Ascending aorta (tissue), 2 donors: ENCODE results near the gene KAT2A. TPM values are rescaled to one million over a fixed set of nuclear protein-coding genes. Genes with fewer than 3 reads are reported as not detected.
A peak's percentile ranks its signal among the peaks of the same experiment; 100 is the strongest.

ENCODE experiments used
- DNase-seq, 2 donors: peaks; one replicate each; pipeline ENCODE4 v3.0.0-alpha.2; 2019; ENCODE audit warnings: low spot score in 2 of 2
- H3K27ac ChIP-seq, 2 donors: fragments of 200-600 bp; sonication (generic); one replicate each; pipeline ENCODE4 v1.5.1; 2016 to 2017; ENCODE audit warnings: mild to moderate bottlenecking in 1 of 2
- H3K27me3 ChIP-seq: fragments of 200-600 bp; sonication (generic); one replicate; pipeline ENCODE4 v1.5.1; 2017
- H3K36me3 ChIP-seq, 2 donors: fragments of 200-600 bp; sonication (generic); one replicate each; pipeline ENCODE4 v1.5.1; 2016
- H3K4me1 ChIP-seq, 2 donors: fragments of 200-600 bp; sonication (generic); one replicate each; pipeline ENCODE4 v1.5.1; 2016 to 2017; ENCODE audit warnings: mild to moderate bottlenecking in 1 of 2
- H3K4me3 ChIP-seq, 2 donors: fragments of 200-600 bp; sonication (generic); one replicate each; pipeline ENCODE4 v1.5.1; 2016 to 2017; ENCODE audit warnings: mild to moderate bottlenecking in 1 of 2
- H3K9me3 ChIP-seq, 2 donors: fragments of 200-600 bp; sonication (generic); one replicate each; pipeline ENCODE4 v1.5.1; 2016
- CTCF ChIP-seq, 3 experiments: fragments of 200-600 bp in 2 of 3; fragments of 450-650 bp in 1 of 3; sonication (generic) in 2 of 3; IDR thresholded peaks; one replicate each; pipeline ENCODE4 v1.5.1; 2016 to 2019; ENCODE audit warnings: antibody characterized with exemption in 3 of 3, mild to moderate bottlenecking in 1 of 3, moderate library complexity in 1 of 3
- intact Hi-C: fragments of 100-400 bp; cut with DNase I; formaldehyde crosslinking; loops from one replicate; pipeline ENCODE4 v1.15.1; 2023
- total RNA-seq: library from RNA; depleted of rRNA; stranded (reverse); fragments of >200 nt; gene quantifications from one replicate; pipeline ENCODE4 v1.1.0, GENCODE V29; 2016

The KAT2A gene
- total RNA-seq, 1 donor from 2014 or later = 94.3 TPM

GRCh38 chr17:42120161-42120769 is 902 bp downstream of the KAT2A start:
- DNase-seq = no peak
- H3K36me3 ChIP-seq = peaks cover 3 to 17% of the 10 kb centered on the region in 2 donors
- no peaks in the 10 kb centered on the region for H3K27me3 ChIP-seq
- peaks cover 0 to 16% of the 10 kb centered on the region in 2 donors for H3K4me1 ChIP-seq
- intact Hi-C loops = loop anchor here (5.0 kb wide), 1 partner anchor 37 kb away; no protein-coding TSS in a partner anchor
- H3K27ac ChIP-seq = no peak overlapping the region
- no peaks in the 10 kb centered on the region for H3K9me3 ChIP-seq
- peak overlapping the region; percentile 87 to 98 for H3K4me3 ChIP-seq
- no peak for TF ChIP-seq CTCF (IDR thresholded peaks at IDR 0.05)

- TF ChIP-seq CTCF (IDR thresholded peaks at IDR 0.05) = no peak
- Histone ChIP-seq H3K4me1 (peaks cover 0 to 16% of the 10 kb centered on the region in 2 donors), H3K36me3 (peaks cover under 1 to 7% of the 10 kb centered on the region in 2 donors), H3K4me3 (no peak overlapping the region), H3K9me3 (no peaks in the 10 kb centered on the region), H3K27ac (no peak overlapping the region), H3K27me3 (no peaks in the 10 kb centered on the region)
- no peak for DNase-seq
- intact Hi-C loops = no loop called here
These were observed 1.9 kb downstream of the KAT2A start for GRCh38 chr17:42119301-42119700.

- Histone ChIP-seq H3K27me3 (no peaks in the 10 kb centered on the region), H3K9me3 (no peaks in the 10 kb centered on the region), H3K36me3 (peaks cover 0 to 7% of the 10 kb centered on the region in 2 donors), H3K4me1 (peaks cover 0 to 16% of the 10 kb centered on the region in 2 donors), H3K4me3 (no peak overlapping the region), H3K27ac (no peak overlapping the region)
- TF ChIP-seq CTCF (IDR thresholded peaks at IDR 0.05) = peak in 1 of 3 experiments; percentile 26
- intact Hi-C loops = no loop called here
- no peak for DNase-seq
These were observed 2.6 kb downstream of the KAT2A start for GRCh38 chr17:42118545-42118944.

- intact Hi-C loops = no loop called here
- Histone ChIP-seq H3K36me3 (peaks cover 0 to 7% of the 10 kb centered on the region in 2 donors), H3K4me1 (peaks cover 2 to 16% of the 10 kb centered on the region in 2 donors)
These were observed 3.0 kb downstream of the KAT2A start for GRCh38 chr17:42118126-42118510.

GRCh38 chr17:42117397-42118125 is 3.6 kb downstream of the KAT2A start:
- Histone ChIP-seq H3K4me3 (no peak overlapping the region), H3K4me1 (peaks cover 4 to 21% of the 10 kb centered on the region in 2 donors), H3K36me3 (peaks cover 0 to 7% of the 10 kb centered on the region in 2 donors), H3K27ac (no peak overlapping the region), H3K9me3 (no peaks in the 10 kb centered on the region), H3K27me3 (no peaks in the 10 kb centered on the region)
- TF ChIP-seq CTCF (IDR thresholded peaks at IDR 0.05) = no peak
- DNase-seq = no peak
- intact Hi-C loops = no loop called here

More at GRCh38 chr17:42118126-42118510, 3.0 kb downstream of the KAT2A start:
- TF ChIP-seq CTCF (IDR thresholded peaks at IDR 0.05) = no peak
- Histone ChIP-seq H3K27me3 (no peaks in the 10 kb centered on the region), H3K4me3 (no peak overlapping the region), H3K9me3 (no peaks in the 10 kb centered on the region), H3K27ac (no peak overlapping the region)
- no peak for DNase-seq
